ENCODE results near the gene CXCR3. TPM values are rescaled to one million over a fixed set of nuclear protein-coding genes. Genes with fewer than 3 reads are reported as not detected.
"Not testable (repeated sequence)": the region's sequence is repeated elsewhere in the genome, so short reads cannot be mapped to it uniquely, and the experiment has no call there.

Gene CXCR3
- total RNA-seq, 2 experiments from 2014 or later, result 105 to 107 TPM

DNA sequence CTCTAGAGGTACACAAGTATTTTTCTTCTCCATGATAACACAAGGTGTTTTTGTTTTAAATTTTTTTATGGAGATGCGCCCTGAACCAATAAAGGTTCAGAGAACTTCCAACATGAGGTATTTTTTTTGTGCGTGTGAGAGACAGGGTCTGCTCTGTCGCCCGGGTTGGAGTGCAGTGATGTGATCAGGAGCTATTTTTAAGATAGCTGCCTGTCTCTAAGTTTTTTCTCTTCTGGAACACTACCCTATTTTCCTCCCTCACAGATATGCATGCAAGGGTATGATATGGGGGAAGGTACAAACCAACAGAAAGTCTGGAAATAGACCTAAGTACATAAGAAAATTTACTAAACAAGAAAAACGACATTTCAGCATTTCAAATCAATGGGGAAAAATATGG, 37.1 kb downstream of the CXCR3 start:
- peaks cover 6% of the 10 kb centered on the region for H3K4me1 Mint-ChIP-seq
- DNase-seq (no peak), ATAC-seq (ENCODE audit: low read depth) (no peak)
- peaks cover 19% of the 10 kb centered on the region for H3K36me3 Mint-ChIP-seq
- H3K27me3 Mint-ChIP-seq, result no peaks in the 10 kb centered on the region
- no peak overlapping the region for H3K27ac Mint-ChIP-seq
- H3K9me3 Mint-ChIP-seq, result no peaks in the 10 kb centered on the region
- no peak overlapping the region for H3K4me3 Mint-ChIP-seq
- POLR2A ChIA-PET, result interaction anchor here (0.6 kb wide), 1 partner anchor 69 kb away, joined by 3 read pairs; no protein-coding TSS in a partner anchor

DNA sequence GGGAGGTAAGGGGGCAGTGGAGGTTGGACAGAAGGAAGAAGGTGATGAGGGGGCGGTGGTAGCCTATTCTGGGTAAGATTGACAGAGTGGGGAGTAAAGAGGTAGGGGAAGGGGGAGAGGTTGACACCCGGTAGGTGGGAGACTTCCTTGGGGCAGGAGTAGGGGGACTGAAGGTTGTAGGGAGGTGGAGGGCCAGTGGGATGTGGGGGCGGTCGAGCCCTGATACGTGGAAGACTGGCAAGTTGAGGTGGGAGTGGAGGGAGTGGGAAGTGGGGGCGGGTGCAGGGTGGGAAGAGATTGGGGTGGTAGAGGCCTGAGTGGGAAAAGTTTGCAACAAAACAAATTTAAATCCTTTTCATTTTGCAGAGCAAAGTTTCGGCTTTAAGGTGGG, 38.3 kb downstream of the CXCR3 start:
- DNase-seq (no peak), ATAC-seq (ENCODE audit: low read depth) (no peak)
- peak overlapping the region; percentile 64 for H3K27ac Mint-ChIP-seq
- H3K27me3 Mint-ChIP-seq, result no peaks in the 10 kb centered on the region
- no peak overlapping the region for H3K4me3 Mint-ChIP-seq
- POLR2A ChIA-PET, result no interaction called here
- no peaks in the 10 kb centered on the region for H3K9me3 Mint-ChIP-seq
- peaks cover 16% of the 10 kb centered on the region for H3K36me3 Mint-ChIP-seq
- H3K4me1 Mint-ChIP-seq, result peaks cover 4% of the 10 kb centered on the region

DNA sequence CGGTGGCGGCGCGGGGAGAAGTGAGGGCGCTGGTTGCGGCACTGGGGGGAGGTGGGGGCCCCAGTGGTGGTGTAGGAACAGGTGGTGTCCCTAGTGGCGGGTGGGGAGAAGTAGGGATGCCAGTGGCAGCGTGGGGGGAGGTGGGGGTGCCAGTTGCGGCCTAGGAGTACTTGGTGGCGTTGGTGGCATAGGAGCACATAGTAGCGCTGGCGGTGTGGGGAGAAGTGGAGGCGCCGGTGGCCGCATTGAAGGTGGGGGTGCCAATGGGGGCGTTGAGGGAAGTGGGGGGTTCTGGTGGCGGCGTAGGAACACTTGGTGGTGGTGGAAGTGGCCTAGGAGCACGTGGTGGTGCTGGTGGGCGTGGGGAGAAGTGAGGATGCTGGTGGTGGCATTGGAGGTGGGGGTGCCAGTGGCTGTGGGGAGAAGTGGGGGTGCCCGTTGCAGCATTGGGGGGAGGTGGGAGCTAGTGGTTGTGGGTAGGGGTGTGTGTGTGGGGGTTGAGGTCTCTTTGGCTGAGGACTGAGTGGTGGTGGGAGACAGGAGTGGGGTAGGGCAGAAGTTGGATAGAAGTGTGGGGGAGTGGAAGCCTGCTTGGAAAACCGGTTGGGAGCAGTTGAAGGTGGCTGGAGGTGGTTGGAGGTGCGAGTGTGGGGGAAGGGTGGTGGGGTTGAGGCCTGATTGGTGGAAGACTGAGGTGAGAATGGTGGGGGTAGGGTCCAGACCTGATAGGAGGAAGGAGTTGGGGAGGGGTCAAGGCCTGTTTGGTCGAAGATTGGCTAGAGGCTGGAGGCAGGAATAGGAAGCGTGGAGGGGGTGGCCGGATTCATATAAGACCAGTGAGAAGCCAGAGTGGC, 38.9 kb downstream of the CXCR3 start:
- no peaks in the 10 kb centered on the region for H3K27me3 Mint-ChIP-seq
- POLR2A ChIA-PET, result no interaction called here
- H3K27ac Mint-ChIP-seq, result peak overlapping the region; percentile 64
- peaks cover 4% of the 10 kb centered on the region for H3K4me1 Mint-ChIP-seq
- peaks cover 16% of the 10 kb centered on the region for H3K36me3 Mint-ChIP-seq
- DNase-seq (no peak), ATAC-seq (ENCODE audit: low read depth) (no peak)
- no peaks in the 10 kb centered on the region for H3K9me3 Mint-ChIP-seq
- no peak overlapping the region for H3K4me3 Mint-ChIP-seq

DNA sequence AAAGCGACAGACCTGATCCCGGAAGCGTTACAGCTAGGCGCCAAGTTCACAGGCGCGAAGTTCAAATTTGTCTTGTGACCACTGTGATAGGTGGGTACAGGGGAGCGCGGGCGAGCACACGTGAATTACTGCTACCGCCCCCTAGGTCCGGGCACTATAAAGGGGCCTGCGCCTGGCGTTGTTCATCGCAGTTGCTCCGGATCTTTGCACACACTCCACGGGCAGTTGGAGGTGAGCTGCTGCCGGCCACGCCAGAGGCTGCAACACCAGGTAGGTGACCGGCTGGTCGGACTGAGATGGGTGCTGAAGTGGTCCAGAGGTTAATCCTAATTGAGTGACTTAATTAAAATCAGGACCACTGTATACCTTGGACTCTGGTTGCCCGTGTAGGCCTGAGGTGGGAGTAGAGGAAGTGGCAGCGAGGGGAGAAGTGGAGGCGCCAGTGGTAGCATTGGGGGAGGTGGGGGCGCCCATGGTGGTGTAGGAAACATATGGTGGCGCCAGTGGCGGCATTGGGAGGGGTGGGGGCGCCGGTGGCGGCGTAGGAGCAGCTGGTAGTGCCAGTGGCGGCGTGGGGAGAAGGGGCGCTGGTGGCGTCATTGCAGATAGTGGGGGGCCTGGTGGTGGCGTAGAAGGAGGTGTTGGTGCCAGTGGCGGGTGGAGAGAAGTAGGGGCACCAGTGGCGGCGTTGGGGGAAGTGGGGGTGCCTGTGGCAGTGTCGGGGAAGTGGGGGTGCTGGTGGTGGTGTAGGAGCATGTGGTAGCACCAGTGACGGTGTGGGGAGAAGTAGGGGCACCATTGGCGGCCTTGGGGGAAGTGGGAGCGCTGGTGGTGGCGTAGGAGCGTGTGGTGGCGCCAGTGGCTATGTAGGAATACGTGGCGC, 39.8 kb downstream of the CXCR3 start, which contains the start of gene GCNA:
TSS of gene GCNA (plus strand) at position 185 of the 883 bp plus-strand sequence. CDS start 2,385 bp downstream, outside the sequence.
- Mint-ChIP-seq H3K27ac (peak within 1 kb of the TSS; percentile 42), H3K36me3 (peaks cover 20% of the 10 kb centered on the region), H3K4me1 (peaks cover 4% of the 10 kb centered on the region), H3K4me3 (no peak within 1 kb of the TSS), H3K27me3 (no peaks in the 10 kb centered on the region), H3K9me3 (no peaks in the 10 kb centered on the region)
- ATAC-seq (ENCODE audit: low read depth) (no peak), DNase-seq (no peak)
- POLR2A ChIA-PET, result no interaction called here

DNA sequence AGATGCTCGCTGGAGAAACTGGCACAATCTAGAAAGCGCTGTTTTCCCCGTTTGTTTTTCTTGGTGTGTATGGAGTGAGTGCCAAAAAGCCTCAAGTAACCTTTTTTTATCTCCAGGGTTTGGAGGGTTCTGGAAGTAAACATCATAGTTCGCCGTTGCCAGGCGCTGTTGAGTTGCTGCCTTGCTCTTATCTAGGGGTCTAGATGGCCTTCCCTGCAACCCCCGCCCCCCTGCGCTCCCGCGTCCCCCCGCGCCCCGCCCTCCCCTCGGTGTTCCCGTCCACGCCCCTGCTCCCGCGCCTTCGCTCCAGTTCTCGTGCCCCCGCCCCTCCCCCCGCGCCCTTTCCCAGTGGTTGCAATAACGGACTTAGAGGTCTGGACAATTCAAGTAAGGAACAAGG, 40.6 kb downstream of the CXCR3 start:
- H3K27me3 Mint-ChIP-seq, result no peaks in the 10 kb centered on the region
- DNase-seq (no peak), ATAC-seq (ENCODE audit: low read depth) (no peak)
- H3K9me3 Mint-ChIP-seq, result no peaks in the 10 kb centered on the region
- H3K36me3 Mint-ChIP-seq, result peaks cover 22% of the 10 kb centered on the region
- H3K4me3 Mint-ChIP-seq, result no peak overlapping the region
- peaks cover 6% of the 10 kb centered on the region for H3K4me1 Mint-ChIP-seq
- H3K27ac Mint-ChIP-seq, result no peak overlapping the region
- POLR2A ChIA-PET, result no interaction called here

DNA sequence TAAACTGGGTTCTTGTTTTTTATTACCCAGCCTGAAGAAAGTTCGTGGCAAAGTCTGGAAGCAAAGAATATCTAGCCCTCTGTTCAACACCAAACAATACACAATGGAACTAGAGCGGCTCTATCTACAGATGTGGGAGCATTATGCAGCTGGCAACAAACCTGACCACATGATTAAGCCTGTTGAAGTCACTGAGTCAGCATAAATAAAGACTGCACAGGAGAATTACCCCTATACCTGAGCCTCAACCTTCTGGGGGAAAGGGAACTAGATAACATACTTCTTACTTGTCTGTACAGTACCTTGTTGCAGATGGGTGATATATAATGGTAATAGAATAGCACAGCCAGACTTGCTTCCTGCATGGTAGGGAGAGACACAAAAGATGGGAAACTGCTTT, 44.7 kb downstream of the CXCR3 start:
- ATAC-seq (ENCODE audit: low read depth) (no peak), DNase-seq (no peak)
- no peaks in the 10 kb centered on the region for H3K27me3 Mint-ChIP-seq
- H3K9me3 Mint-ChIP-seq, result no peaks in the 10 kb centered on the region
- POLR2A ChIA-PET, result no interaction called here
- no peak overlapping the region for H3K27ac Mint-ChIP-seq
- H3K36me3 Mint-ChIP-seq, result peaks cover 18% of the 10 kb centered on the region
- H3K4me1 Mint-ChIP-seq, result peaks cover 6% of the 10 kb centered on the region
- no peak overlapping the region for H3K4me3 Mint-ChIP-seq

DNA sequence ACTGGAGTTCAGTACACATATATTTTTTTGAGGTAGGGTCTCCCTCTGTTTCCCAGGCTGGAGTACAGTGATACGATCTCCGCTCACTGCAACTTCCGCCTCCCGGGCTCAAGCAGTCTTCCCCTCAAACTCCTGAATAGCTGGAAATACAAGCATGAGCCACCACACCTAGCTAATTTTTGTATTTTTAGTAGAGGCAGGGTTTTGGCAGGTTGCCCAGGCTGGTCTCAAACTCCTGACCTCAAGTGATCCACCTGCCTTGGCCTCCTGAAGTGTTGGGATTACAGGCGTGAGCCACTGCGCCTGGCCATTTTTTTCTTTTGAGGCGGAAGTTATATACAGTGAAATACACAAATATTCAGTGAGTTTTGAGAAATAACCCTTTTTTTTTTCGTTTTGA, 46.9 kb downstream of the CXCR3 start:
- H3K4me1 Mint-ChIP-seq; ATAC-seq (ENCODE audit: low read depth); DNase-seq; H3K27me3 Mint-ChIP-seq; H3K4me3 Mint-ChIP-seq; H3K9me3 Mint-ChIP-seq; POLR2A ChIA-PET; H3K27ac Mint-ChIP-seq: not testable (repeated sequence)
- peaks cover 17% of the 10 kb centered on the region for H3K36me3 Mint-ChIP-seq

Other genes starting within 250 kb of the CXCR3 start
- 100 to 1,000 TPM; 487 to 498 TPM for gene OGT, start 85.4 kb downstream of the CXCR3 start, total RNA-seq
- 1 to 10 TPM; 8.5 to 8.7 TPM for gene GCNA, start 40.1 kb downstream of the CXCR3 start, total RNA-seq
- not detected for gene CXorf49, start 99.8 kb upstream of the CXCR3 start, total RNA-seq
- not detected for gene CXorf49B, start 144.8 kb upstream of the CXCR3 start, total RNA-seq

Data from activated naive CD8-positive, alpha-beta T cell treated with anti-CD3 and anti-CD28 coated beads, Interleukin-2, amount 10 ng/mL, durations not matched to agents 7 days and 5 days (primary cell).